ENCODE measurements around the gene BTBD1.

The BTBD1 gene

DNA sequence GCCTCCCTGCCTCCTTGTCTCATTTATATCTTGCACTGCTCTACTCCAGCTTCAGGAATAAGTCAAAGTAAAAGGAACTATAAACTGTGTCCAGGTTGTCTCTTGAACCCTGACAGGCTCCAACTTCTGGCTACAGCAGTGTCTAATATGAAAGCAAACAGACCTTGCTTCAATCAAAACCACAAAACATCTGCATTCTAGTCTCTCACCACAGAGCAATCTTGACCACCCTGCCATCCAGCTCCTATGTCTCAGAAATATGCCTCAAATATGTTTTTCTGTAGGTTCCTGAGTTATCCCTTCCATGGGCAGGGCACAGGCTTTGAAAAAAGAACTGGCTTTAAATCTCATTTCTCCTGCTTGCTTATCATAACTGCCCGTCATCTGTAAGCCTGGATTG, 94.1 kb downstream of the BTBD1 start:
- no peak overlapping the region for H3K27ac ChIP-seq
- TF ChIP-seq, protein P1, sequence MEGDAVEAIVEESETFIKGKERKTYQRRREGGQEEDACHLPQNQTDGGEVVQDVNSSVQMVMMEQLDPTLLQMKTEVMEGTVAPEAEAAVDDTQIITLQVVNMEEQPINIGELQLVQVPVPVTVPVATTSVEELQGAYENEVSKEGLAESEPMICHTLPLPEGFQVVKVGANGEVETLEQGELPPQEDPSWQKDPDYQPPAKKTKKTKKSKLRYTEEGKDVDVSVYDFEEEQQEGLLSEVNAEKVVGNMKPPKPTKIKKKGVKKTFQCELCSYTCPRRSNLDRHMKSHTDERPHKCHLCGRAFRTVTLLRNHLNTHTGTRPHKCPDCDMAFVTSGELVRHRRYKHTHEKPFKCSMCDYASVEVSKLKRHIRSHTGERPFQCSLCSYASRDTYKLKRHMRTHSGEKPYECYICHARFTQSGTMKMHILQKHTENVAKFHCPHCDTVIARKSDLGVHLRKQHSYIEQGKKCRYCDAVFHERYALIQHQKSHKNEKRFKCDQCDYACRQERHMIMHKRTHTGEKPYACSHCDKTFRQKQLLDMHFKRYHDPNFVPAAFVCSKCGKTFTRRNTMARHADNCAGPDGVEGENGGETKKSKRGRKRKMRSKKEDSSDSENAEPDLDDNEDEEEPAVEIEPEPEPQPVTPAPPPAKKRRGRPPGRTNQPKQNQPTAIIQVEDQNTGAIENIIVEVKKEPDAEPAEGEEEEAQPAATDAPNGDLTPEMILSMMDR (conservative IDR thresholded peaks at IDR 0.05; ENCODE audit: low read depth), result no peak
- ChIA-PET CTCF (no interaction called here), POLR2A (ENCODE audit: low non-redundant PET) (no interaction called here)
- DNase-seq (ENCODE audit: low spot score), result no peak

DNA sequence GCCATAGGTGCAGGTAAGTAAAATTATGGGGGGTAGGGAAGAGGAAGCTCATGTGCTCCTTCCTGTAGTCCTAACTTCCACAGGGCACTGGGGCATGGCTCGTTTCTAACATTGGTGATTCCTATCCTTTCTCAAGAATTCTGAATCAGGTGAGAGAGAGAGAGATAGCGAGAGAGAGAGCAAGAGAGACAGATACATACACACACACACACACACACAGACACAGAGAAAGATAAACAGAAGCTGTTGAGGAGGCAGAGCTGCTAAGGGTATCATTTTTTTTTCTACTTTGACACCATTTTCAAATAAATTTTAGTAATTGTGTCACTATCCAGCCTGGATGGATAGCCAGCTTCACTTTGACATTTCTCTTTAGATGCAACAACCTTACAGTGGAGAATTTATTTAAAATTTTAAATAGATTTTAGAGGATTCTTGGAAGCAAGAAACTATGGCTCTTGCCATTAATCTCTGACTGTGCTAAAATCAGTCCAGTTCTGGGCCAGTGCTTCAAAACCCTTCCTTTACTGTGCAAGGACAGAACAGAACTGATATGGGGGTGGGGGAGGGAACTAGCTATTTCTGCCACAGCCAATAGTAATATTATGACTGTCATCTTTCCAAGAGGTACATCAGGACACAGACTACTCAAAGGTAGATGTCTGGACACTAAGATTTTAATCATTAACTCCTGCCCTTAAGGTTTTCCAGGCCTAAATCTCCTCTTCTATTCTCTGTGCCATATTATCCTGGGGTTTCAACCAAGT, 95.7 kb downstream of the BTBD1 start:
- no peak overlapping the region for H3K27ac ChIP-seq
- POLR2A ChIA-PET (ENCODE audit: low non-redundant PET), result interaction anchor here (0.6 kb wide), 1 partner anchor 10 kb away, joined by 3 read pairs; no protein-coding TSS in a partner anchor

GRCh38 chr15:82970696-82971095, 96.4 kb downstream of the BTBD1 start:
- CTCF ChIA-PET, result interaction anchor here (0.7 kb wide), 2 partner anchors 8 to 56 kb away, joined by 4 read pairs; no protein-coding TSS in a partner anchor
- no peak overlapping the region for H3K27ac ChIP-seq
- POLR2A ChIA-PET (ENCODE audit: low non-redundant PET), result no interaction called here
- DNase-seq (ENCODE audit: low spot score), result no peak
- TF ChIP-seq, protein P1 (conservative IDR thresholded peaks at IDR 0.05; ENCODE audit: low read depth), result no peak

More for the DNA sequence above, 95.7 kb downstream of the BTBD1 start:
- DNase-seq (ENCODE audit: low spot score), result no peak
- CTCF ChIA-PET, result interaction anchor here (0.7 kb wide), 2 partner anchors 8 to 55 kb away, joined by 4 read pairs; no protein-coding TSS in a partner anchor
- TF ChIP-seq, protein P1 (conservative IDR thresholded peaks at IDR 0.05; ENCODE audit: low read depth), result no peak

GRCh38 chr15:82970078-82970686, 96.9 kb downstream of the BTBD1 start:
- TF ChIP-seq, protein P1 (conservative IDR thresholded peaks at IDR 0.05; ENCODE audit: low read depth), result no peak
- DNase-seq (ENCODE audit: low spot score), result no peak
- ChIA-PET CTCF (no interaction called here), POLR2A (ENCODE audit: low non-redundant PET) (no interaction called here)
- H3K27ac ChIP-seq, result no peak overlapping the region

GRCh38 chr15:82969353-82969752, 97.7 kb downstream of the BTBD1 start:
- CTCF ChIA-PET, result interaction anchor here (0.5 kb wide), 1 partner anchor 372 kb away, joined by 3 read pairs; no protein-coding TSS in a partner anchor

DNA sequence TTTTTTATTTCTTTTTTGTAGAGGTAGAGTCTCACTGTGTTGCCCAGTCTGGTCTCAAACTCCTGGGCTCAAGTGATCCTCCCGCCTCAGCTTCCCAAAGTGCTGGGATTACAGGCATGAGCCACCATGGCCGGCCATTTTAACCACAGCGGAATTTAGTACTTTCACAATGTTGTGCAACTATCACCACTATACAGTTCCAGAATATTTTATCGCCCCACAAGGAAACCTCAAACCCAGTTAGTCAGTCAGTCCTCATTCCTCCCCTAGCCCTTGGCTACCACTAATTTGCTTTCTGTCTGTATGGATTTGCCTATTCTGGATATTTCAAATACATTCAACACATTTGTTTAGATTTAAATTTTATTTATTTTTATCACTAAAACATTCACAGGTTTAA, 99.0 kb downstream of the BTBD1 start:
- TF ChIP-seq, protein P1 (conservative IDR thresholded peaks at IDR 0.05; ENCODE audit: low read depth), result no peak
- no peak overlapping the region for H3K27ac ChIP-seq
- no peak for DNase-seq (ENCODE audit: low spot score)
- POLR2A ChIA-PET (ENCODE audit: low non-redundant PET), result no interaction called here
- CTCF ChIA-PET, result no interaction called here

More at GRCh38 chr15:82969353-82969752, 97.7 kb downstream of the BTBD1 start:
- H3K27ac ChIP-seq, result no peak overlapping the region
- TF ChIP-seq, protein P1 (conservative IDR thresholded peaks at IDR 0.05; ENCODE audit: low read depth), result no peak
- POLR2A ChIA-PET (ENCODE audit: low non-redundant PET), result no interaction called here
- no peak for DNase-seq (ENCODE audit: low spot score)
